NCI-H526 (cell line): ENCODE results near the gene CCDC138.
"Not testable (repeated sequence)": the region's sequence is repeated elsewhere in the genome, so short reads cannot be mapped to it uniquely, and the experiment has no call there.

Source experiments
- DNase-seq, 2 experiments: peaks; one replicate each; lab custom pipeline; 2025; lab: John Stamatoyannopoulos, UW

CCDC138 gene, protein sequence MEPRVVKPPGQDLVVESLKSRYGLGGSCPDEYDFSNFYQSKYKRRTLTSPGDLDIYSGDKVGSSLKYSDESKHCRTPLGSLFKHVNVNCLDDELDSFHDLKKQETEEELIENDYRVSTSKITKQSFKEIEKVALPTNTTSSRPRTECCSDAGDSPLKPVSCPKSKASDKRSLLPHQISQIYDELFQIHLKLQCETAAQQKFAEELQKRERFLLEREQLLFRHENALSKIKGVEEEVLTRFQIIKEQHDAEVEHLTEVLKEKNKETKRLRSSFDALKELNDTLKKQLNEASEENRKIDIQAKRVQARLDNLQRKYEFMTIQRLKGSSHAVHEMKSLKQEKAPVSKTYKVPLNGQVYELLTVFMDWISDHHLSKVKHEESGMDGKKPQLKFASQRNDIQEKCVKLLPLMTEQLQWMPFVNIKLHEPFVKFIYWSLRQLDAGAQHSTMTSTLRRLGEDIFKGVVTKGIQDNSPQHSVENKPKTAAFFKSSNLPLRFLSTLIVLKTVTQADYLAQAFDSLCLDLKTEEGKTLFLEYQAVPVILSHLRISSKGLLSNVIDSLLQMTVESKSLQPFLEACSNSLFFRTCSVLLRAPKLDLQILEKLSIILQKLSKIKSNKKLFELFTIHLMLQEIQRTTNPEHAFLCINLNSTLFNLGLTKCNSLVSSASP

GRCh38 chr2:108786354-108787215 is at the start of gene CCDC138:
Gene CCDC138, plus strand, starts transcription at chr2:108786771. Its CDS starts 52 bp downstream, at chr2:108786823.
- DNase-seq = peak; percentile 87 to 98

DNA sequence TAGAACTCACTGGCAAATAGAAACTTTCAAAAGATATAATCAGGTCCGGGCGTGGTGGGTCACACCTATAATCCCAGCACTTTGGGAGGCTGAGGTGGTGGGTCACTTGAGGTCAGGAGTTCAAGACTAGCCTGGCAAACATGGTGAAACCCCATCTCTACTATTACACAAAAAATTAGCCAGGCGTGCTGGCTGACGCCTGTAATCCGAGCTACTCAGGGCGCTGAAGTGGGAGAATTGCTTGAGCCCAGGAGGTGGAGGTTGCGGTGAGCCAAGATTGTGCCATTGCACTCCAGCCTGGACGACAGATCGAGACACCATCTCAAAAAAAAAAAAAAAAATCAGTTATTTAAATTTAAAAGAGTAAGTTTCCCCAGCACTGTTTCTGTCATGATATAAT is 28.6 kb upstream of the CCDC138 start:
- DNase-seq = not testable (repeated sequence)

- DNase-seq = not testable (repeated sequence)
These were observed 24.0 kb upstream of the CCDC138 start for GRCh38 chr2:108762618-108763017.

DNA sequence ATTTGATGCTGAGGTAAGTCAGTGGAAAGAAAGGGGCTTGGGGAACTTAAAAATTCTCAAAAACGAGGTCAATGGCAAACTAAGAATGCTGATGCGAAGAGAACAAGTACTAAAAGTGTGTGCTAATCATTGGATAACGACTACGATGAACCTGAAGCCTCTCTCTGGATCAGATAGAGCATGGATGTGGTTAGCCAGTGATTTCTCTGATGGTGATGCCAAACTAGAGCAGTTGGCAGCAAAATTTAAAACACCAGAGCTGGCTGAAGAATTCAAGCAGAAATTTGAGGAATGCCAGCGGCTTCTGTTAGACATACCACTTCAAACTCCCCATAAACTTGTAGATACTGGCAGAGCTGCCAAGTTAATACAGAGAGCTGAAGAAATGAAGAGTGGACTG is 19.9 kb upstream of the CCDC138 start:
- DNase-seq = not testable (repeated sequence)

- not testable (repeated sequence) for DNase-seq
These were observed 18.7 kb upstream of the CCDC138 start for GRCh38 chr2:108767859-108768258.

DNA sequence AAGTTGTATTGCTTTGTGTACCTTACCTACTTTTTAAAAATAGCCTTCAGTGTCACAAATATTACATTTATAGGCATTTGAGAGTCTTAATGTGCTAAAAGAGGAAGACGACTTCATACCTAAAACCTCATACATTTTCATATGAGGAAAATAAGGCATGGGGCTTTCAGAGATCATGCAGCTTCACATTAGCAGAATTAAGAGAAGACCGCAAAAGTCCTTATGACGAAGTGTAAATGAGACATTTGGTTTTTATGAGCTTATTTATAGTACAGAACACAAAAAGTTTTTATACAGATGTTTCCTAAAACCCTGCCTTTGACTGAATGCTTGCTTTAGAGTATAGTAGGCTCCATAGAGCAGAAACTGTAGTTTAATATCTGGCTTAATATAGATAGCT is 10.1 kb upstream of the CCDC138 start:
- no peak for DNase-seq

GRCh38 chr2:108778857-108779256 is 7.7 kb upstream of the CCDC138 start:
- DNase-seq = no peak

GRCh38 chr2:108786008-108786353 is 590 bp upstream of the CCDC138 start:
- no peak for DNase-seq

DNA sequence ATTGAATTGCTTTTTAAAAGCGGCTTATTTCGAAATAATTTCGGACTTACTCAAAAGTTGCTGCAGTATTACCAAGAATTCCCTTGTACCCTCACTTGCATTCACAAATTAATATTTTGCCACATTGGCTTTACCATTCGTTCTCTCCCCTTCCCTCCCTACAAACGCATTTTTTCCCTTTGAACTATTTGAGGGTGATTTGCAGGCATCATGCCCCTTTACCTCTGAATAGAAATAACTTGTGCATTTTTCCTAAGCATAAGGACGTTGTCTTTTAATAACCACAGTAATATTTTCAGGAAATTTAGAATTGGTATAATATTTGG is 608 bp downstream of the CCDC138 start:
- peak in 1 of 2 experiments; percentile 39 for DNase-seq

GRCh38 chr2:108803045-108803736 is 16.6 kb downstream of the CCDC138 start:
- no peak for DNase-seq

GRCh38 chr2:108805032-108805431 is 18.5 kb downstream of the CCDC138 start:
- no peak for DNase-seq

DNA sequence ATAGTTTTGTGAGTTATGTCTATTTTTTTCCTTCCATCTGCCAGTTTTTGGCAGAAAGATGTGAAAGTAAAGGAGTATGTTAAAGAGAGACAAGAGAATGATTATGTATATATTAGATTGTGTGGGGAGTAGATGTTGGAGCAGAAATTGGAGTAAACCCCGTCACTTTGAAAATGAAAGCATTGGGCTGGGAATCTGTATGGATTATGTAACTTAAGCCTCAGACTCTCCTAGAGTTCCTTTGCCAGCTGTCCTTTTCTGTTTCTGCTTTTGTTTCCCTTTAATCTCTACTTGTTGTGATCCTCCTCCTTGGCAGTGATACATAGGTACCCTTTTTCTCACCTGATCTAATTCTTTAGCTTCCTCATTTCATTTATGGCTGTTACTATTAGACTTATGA is 19.2 kb downstream of the CCDC138 start:
- no peak for DNase-seq

GRCh38 chr2:108806371-108807113 is 20.0 kb downstream of the CCDC138 start:
- DNase-seq = no peak

DNA sequence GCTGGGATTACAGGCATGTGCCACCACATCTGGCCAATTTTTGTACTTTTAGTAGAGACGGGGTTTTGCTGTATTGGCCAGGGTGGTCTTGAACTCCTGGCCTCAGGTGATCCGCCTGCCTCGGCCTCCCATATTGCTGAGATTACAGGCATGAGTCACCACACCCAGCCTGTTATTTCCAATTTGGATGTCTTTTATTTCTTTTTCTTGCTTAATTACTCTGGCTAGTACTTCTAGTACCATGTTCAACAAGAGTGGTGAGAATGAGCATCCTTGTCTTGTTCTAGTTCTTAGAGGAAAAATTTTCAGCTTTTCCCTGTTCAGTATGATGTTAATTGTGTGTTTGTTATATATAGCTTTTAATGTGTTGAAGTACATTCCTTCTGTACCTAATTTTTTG is 23.4 kb downstream of the CCDC138 start:
- DNase-seq = no peak

DNA sequence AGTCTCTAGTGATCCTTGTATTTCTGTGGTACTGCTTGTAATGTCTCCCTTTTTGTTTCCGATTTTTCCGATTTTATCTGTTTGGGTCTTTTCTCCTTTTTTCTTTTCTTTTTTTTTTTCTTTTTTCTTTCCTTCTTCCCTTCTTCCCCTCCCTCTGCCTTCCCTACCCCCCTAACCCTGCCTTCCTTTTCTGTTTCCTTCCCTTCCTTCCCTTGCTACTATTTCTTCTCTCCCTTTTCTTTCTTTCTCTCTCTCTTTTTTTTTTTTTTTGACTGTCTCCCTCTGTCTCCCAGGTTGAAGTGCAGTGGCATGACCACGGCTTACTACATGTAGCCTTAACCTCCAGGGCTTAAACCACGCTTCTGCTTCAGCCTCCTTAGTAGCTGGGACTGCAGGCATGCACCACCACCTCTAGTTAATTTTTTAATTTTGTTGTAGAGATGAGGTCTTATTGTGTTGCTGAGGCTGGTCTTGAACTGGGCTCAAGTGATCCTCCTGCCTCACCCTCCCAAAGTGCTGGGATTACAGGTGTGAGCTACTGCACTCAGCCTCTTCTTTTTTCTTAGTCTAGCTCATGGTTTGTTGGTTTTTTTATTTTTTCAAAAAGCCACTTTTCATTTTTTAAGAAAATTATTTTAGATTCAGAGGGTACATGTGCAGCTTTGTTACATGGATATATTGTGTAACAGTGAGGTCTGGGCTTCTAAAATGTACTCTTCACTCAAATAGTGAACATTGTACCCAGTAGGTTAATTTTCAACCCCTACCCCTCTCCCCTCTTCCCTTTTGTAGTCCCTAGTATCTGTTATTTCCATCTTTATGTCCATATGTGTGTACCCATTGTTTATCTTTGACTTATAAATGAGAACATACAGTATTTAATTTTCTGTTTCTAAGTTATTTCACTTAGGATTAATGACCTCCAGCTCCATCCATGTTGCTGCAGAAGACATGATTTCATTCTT is 24.7 kb downstream of the CCDC138 start:
- no peak for DNase-seq

DNA sequence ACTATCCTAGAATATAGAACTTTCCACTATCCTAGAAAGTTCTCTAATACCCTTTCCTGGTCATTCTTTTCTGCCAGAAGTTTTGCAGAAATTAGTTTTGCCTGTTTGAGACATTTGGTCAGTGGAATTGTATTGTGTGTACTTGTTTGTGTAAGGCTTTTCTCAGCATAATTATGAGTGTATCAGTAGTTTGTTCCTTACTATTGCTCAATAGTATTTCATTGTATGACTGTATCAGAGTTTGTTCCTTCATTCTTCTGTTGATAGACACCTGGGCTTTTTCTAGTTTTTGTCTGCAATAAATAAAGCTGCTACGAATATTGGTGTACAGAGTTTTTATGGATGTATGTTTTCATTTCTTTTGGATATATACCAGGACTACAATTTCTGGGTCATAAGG is 27.2 kb downstream of the CCDC138 start:
- no peak for DNase-seq

DNA sequence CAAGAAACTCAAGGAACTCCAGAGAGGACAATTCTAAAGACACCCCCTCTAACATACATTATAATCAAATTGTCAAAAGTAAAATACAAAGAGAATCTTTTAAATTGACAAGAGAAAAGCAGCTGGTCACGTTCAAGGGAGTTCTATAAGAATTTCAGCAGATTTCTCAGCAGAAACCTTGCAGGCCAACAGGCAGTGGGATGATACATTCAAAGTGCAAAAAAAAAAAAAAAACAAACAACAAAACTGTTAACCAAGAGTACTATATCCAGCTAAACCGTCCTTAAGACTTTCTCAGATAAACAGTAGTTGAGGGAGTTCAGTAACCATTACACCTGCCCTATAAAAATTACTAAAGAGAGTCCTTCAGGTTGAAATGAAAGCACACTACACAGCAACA is 33.9 kb downstream of the CCDC138 start:
- no peak for DNase-seq

GRCh38 chr2:108823286-108823685 is 36.7 kb downstream of the CCDC138 start:
- no peak for DNase-seq

GRCh38 chr2:108824316-108825070 is 37.9 kb downstream of the CCDC138 start:
- no peak for DNase-seq
